Measurements from ENCODE around the gene KCNH2. TPM values are rescaled to one million over a fixed set of nuclear protein-coding genes. Genes with fewer than 3 reads are reported as not detected.

The KCNH2 gene
- total and polyA plus RNA-seq, 2 of the 8 experiments (the other 6 are each of a cell fraction or from before 2014, with no cell fraction given): 8.0 to 15.0 TPM

DNA sequence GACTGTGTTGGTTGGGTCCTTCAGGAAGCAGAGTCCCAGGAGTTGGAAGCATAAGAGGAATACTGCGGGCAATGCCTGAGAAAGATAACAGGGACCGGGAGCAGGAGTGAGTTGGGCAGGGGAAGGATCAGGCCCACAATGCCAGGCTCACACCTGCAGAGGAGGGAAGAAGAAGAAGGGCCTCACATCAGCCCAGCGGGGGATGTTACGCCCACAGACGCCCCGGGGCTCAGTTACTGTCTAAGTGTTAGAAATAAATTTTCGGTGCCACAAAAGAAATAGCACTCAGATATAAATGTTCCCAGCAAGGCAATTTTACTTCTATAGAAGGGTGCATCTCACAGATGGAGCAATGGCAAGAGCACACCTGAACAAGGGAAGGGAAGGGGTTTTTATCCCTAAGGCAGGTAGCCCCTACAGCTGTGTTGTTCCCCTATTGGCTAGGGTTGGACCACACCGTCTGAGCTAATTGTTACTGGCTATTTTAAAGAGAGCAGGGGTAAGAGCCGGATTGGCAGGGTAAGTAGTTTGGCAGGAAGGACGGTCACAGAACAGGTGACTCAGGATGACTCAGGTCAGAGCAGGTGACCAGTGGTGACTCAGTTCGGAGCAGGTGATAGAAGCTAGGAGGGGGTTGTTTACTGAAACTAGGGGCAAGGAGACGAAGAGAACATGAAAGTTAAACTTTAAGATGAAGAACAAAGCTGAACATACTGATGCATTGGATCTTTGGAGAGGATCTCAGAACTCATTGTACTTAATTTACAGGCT, 12.5 kb upstream of the KCNH2 start, which contains the start of gene NOS3 (continued):
- TF ChIP-seq ZNF274 (IDR thresholded peaks at IDR 0.05; ENCODE audit: borderline replicate concordance, extremely low read depth, low read length): no peak
- 0 out of 2 replicates have a peak, but pooled peaks have one; percentile 48 for TF ChIP-seq MAFK (IDR thresholded peaks at IDR 0.05; ENCODE audit: low read depth, low read length)
- TF ChIP-seq SUZ12 (IDR thresholded peaks at IDR 0.05; ENCODE audit: low read length): no peak
- TF ChIP-seq SAP30 (IDR thresholded peaks at IDR 0.05; ENCODE audit: insufficient read depth, insufficient replicate concordance, low read length): no peak
- TF ChIP-seq, protein P1, sequence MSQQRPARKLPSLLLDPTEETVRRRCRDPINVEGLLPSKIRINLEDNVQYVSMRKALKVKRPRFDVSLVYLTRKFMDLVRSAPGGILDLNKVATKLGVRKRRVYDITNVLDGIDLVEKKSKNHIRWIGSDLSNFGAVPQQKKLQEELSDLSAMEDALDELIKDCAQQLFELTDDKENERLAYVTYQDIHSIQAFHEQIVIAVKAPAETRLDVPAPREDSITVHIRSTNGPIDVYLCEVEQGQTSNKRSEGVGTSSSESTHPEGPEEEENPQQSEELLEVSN (IDR thresholded peaks at IDR 0.05): no peak
- no peak for TF ChIP-seq CTBP2 (IDR thresholded peaks at IDR 0.05; ENCODE audit: borderline replicate concordance, insufficient read depth, insufficient read length, low read length)

Data from H1 (cell line).